Gastroesophageal sphincter (tissue), 3 donors: ENCODE results near the gene KCTD10.

ENCODE experiments used
- POLR2A ChIP-seq, 2 donors: fragments of 450-650 bp; IDR thresholded peaks; one replicate each; pipeline ENCODE4 v1.6.1; 2017; ENCODE audit warnings: antibody characterized with exemption in 2 of 2, mild to moderate bottlenecking in 2 of 2, moderate library complexity in 1 of 2
- TF ChIP-seq, protein P1 (sequence below), 4 experiments: fragments of 200-600 bp in 2 of 4; fragments of 450-650 bp in 2 of 4; sonication (generic) in 1 of 4; IDR thresholded peaks; one replicate each; pipeline ENCODE4 v1.5.1; 2017 to 2019; ENCODE audit warnings: antibody characterized with exemption in 4 of 4, mild to moderate bottlenecking in 2 of 4, moderate library complexity in 2 of 4

DNA sequence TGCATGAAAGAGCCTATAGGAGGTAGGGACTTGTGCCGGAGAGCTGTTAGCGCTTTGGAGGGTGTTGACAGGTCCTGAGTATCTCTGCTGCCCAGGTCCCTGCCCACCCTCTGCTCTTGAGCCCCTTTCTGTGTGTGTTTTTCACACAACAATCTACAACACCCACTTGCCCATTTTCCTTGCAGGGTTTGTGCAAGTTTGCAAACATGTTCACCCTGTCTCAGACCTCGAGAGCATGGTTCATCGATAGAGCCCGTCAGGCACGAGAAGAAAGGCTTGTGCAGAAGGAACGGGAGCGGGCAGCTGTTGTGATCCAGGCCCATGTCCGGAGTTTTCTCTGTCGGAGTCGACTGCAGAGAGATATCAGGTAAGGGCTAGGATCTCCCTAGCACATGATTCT, 6.2 kb upstream of the KCTD10 start:
- TF ChIP-seq, protein P1, sequence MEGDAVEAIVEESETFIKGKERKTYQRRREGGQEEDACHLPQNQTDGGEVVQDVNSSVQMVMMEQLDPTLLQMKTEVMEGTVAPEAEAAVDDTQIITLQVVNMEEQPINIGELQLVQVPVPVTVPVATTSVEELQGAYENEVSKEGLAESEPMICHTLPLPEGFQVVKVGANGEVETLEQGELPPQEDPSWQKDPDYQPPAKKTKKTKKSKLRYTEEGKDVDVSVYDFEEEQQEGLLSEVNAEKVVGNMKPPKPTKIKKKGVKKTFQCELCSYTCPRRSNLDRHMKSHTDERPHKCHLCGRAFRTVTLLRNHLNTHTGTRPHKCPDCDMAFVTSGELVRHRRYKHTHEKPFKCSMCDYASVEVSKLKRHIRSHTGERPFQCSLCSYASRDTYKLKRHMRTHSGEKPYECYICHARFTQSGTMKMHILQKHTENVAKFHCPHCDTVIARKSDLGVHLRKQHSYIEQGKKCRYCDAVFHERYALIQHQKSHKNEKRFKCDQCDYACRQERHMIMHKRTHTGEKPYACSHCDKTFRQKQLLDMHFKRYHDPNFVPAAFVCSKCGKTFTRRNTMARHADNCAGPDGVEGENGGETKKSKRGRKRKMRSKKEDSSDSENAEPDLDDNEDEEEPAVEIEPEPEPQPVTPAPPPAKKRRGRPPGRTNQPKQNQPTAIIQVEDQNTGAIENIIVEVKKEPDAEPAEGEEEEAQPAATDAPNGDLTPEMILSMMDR (IDR thresholded peaks at IDR 0.05): no peak
- no peak for TF ChIP-seq POLR2A (IDR thresholded peaks at IDR 0.05)
